SKM-1 (cell line): ENCODE data around the gene GH1.
"Not testable (repeated sequence)": the region's sequence is repeated elsewhere in the genome, so short reads cannot be mapped to it uniquely, and the experiment has no call there.

Experiments used
- DNase-seq: peaks from one replicate; lab custom pipeline; 2025; ENCODE audit not compliant: unreplicated experiment; lab: John Stamatoyannopoulos, UW

GH1 gene

GRCh38 chr17:63901971-63902370 is 16.7 kb downstream of the GH1 start:
- DNase-seq = not testable (repeated sequence)

- DNase-seq = not testable (repeated sequence)
Measured at GRCh38 chr17:63898899-63899798, 19.5 kb downstream of the GH1 start.

- DNase-seq = not testable (repeated sequence)
Measured at GRCh38 chr17:63896524-63897354, 21.9 kb downstream of the GH1 start, which contains the start of gene CSH1. Gene CSH1 (minus strand): TSS chr17:63896574. CDS start chr17:63896511, 63 bp downstream.

GRCh38 chr17:63894821-63895220 is 23.8 kb downstream of the GH1 start:
- DNase-seq = not testable (repeated sequence)

- not testable (repeated sequence) for DNase-seq
Measured at GRCh38 chr17:63894021-63894420, 24.6 kb downstream of the GH1 start.

GRCh38 chr17:63892316-63893037 is 26.2 kb downstream of the GH1 start:
- DNase-seq = not testable (repeated sequence)

- not testable (repeated sequence) for DNase-seq
Measured at GRCh38 chr17:63889026-63889848, 29.4 kb downstream of the GH1 start.

GRCh38 chr17:63885119-63885518 is 33.5 kb downstream of the GH1 start:
- not testable (repeated sequence) for DNase-seq

- not testable (repeated sequence) for DNase-seq
Measured at GRCh38 chr17:63882626-63883126, 36.0 kb downstream of the GH1 start.

- DNase-seq = peak; percentile 42
Measured at GRCh38 chr17:63881935-63882601, 36.6 kb downstream of the GH1 start, which contains the start of gene GH2. Gene GH2 (minus strand): TSS chr17:63881944. CDS start chr17:63881801, 143 bp downstream.

- not testable (repeated sequence) for DNase-seq
Measured at GRCh38 chr17:63881337-63881736, 37.3 kb downstream of the GH1 start.

GRCh38 chr17:63880706-63881105 is 37.9 kb downstream of the GH1 start:
- no peak for DNase-seq

GRCh38 chr17:63878413-63878812 is 40.2 kb downstream of the GH1 start:
- DNase-seq = not testable (repeated sequence)

- DNase-seq = not testable (repeated sequence)
Measured at GRCh38 chr17:63874693-63875092, 43.9 kb downstream of the GH1 start.

GRCh38 chr17:63874061-63874626 is 44.5 kb downstream of the GH1 start:
- DNase-seq = not testable (repeated sequence)

GRCh38 chr17:63873577-63873976 is 45.1 kb downstream of the GH1 start, which contains the start of gene CSH2:
Gene CSH2 (minus strand): TSS chr17:63873677. CDS start chr17:63873614, 63 bp downstream.
- DNase-seq = not testable (repeated sequence)

- DNase-seq = not testable (repeated sequence)
Measured at GRCh38 chr17:63871646-63872365, 46.8 kb downstream of the GH1 start.

- DNase-seq = not testable (repeated sequence)
Measured at GRCh38 chr17:63870292-63870665, 48.4 kb downstream of the GH1 start.
